Activated CD8-positive, alpha-beta T cell treated with anti-CD3 and anti-CD28 coated beads for 36 hours (primary cell): ENCODE results near the gene SPNS1. TPM values are rescaled to one million over a fixed set of nuclear protein-coding genes. Genes with fewer than 3 reads are reported as not detected.
"Not testable (repeated sequence)": the region's sequence is repeated elsewhere in the genome, so short reads cannot be mapped to it uniquely, and the experiment has no call there.

ENCODE experiments used
- ATAC-seq: fragments of 200-7000 bp; cut with Tn5 transposase; one replicate; pipeline ENCODE4 v1.10.0; 2021; ENCODE audit warnings: mild to moderate bottlenecking, moderate library complexity
- CTCF ChIA-PET: fragments of 350-600 bp; sonication (Branson Sonifier 250); formaldehyde crosslinking; loops from one replicate; lab custom pipeline; 2021; ENCODE audit warnings: antibody characterized with exemption; lab: Charles Lee
- POLR2A ChIA-PET: fragments of 350-600 bp; sonication (Branson Sonifier 250); formaldehyde crosslinking; loops from one replicate; lab custom pipeline; 2021; ENCODE audit warnings: antibody characterized with exemption; lab: Charles Lee
- DNase-seq: peaks from one replicate; pipeline ENCODE4 v3.0.0-alpha.2; 2020
- H3K27ac Mint-ChIP-seq: one replicate; pipeline ENCODE4 v1.8.0; 2021; ENCODE audit warnings: mild to moderate bottlenecking, mixed read lengths
- H3K27me3 Mint-ChIP-seq: one replicate; pipeline ENCODE4 v1.8.0; 2021; ENCODE audit warnings: mixed read lengths
- H3K36me3 Mint-ChIP-seq: one replicate; pipeline ENCODE4 v1.8.0; 2021; ENCODE audit warnings: low read depth, mixed read lengths
- H3K4me1 Mint-ChIP-seq: one replicate; pipeline ENCODE4 v1.8.0; 2021; ENCODE audit warnings: low read depth, mixed read lengths
- H3K4me3 Mint-ChIP-seq: one replicate; pipeline ENCODE4 v1.8.0; 2021; ENCODE audit warnings: mild to moderate bottlenecking, moderate library complexity, mixed read lengths
- H3K9me3 Mint-ChIP-seq: one replicate; pipeline ENCODE4 v1.8.0; 2021; ENCODE audit warnings: mixed read lengths
- CTCF ChIP-seq: fragments of 200-600 bp; IDR thresholded peaks from one replicate; pipeline ENCODE4 v1.8.0; 2022; ENCODE audit warnings: antibody characterized with exemption, mild to moderate bottlenecking
- intact Hi-C: fragments of 100-400 bp; cut with micrococcal nuclease; formaldehyde crosslinking; loops from one replicate; pipeline ENCODE4 v1.10.0; 2022
- total RNA-seq, 2 experiments: library from RNA; stranded (reverse); gene quantifications; one replicate each; pipeline ENCODE4 v1.2.3, GENCODE V29; 2021

The SPNS1 gene
- total RNA-seq, 2 experiments from 2014 or later, result 14.6 to 18.2 TPM

GRCh38 chr16:28964072-28964471 is 10.5 kb upstream of the SPNS1 start:
- Mint-ChIP-seq H3K27me3 (no peaks in the 10 kb centered on the region), H3K4me3 (no peak overlapping the region), H3K4me1 (no peaks in the 10 kb centered on the region), H3K9me3 (no peaks in the 10 kb centered on the region), H3K36me3 (peaks cover 36% of the 10 kb centered on the region), H3K27ac (no peak overlapping the region)
- ChIA-PET CTCF (interaction anchor here (1.4 kb wide), 1 partner anchor 19 kb away, joined by 4 read pairs; no protein-coding TSS in a partner anchor), POLR2A (interaction anchor here (1.0 kb wide), 1 partner anchor 10 kb away, joined by 4 read pairs; no protein-coding TSS in a partner anchor)
- ATAC-seq (no peak), DNase-seq (no peak)
- intact Hi-C loops, result no loop called here
- TF ChIP-seq CTCF, result no peak

GRCh38 chr16:28964496-28964895 is 10.1 kb upstream of the SPNS1 start:
- Mint-ChIP-seq H3K36me3 (peaks cover 34% of the 10 kb centered on the region), H3K27ac (no peak overlapping the region), H3K9me3 (no peaks in the 10 kb centered on the region), H3K4me3 (no peak overlapping the region), H3K4me1 (no peaks in the 10 kb centered on the region), H3K27me3 (no peaks in the 10 kb centered on the region)
- TF ChIP-seq CTCF, result no peak
- intact Hi-C loops, result no loop called here
- CTCF ChIA-PET, result interaction anchor here (1.4 kb wide), 1 partner anchor 19 kb away, joined by 4 read pairs; no protein-coding TSS in a partner anchor
- POLR2A ChIA-PET, result interaction anchor here (1.0 kb wide), 1 partner anchor 9 kb away, joined by 4 read pairs; no protein-coding TSS in a partner anchor
- no peak for DNase-seq
- no peak for ATAC-seq

- peaks cover 18% of the 10 kb centered on the region for H3K36me3 Mint-ChIP-seq
- no peaks in the 10 kb centered on the region for H3K9me3 Mint-ChIP-seq
- no peak overlapping the region for H3K27ac Mint-ChIP-seq
- POLR2A ChIA-PET, result interaction anchor here (1.1 kb wide), 1 partner anchor 17 kb away, joined by 3 read pairs; the partner anchor contains the start of gene NFATC2IP
- no peak for TF ChIP-seq CTCF
- H3K4me3 Mint-ChIP-seq, result no peak overlapping the region
- H3K4me1 Mint-ChIP-seq, result no peaks in the 10 kb centered on the region
- CTCF ChIA-PET, result no interaction called here
- no peak for ATAC-seq
- intact Hi-C loops, result no loop called here
- DNase-seq, result no peak
- no peaks in the 10 kb centered on the region for H3K27me3 Mint-ChIP-seq
Measured at GRCh38 chr16:28967156-28967555, 7.4 kb upstream of the SPNS1 start.

DNA sequence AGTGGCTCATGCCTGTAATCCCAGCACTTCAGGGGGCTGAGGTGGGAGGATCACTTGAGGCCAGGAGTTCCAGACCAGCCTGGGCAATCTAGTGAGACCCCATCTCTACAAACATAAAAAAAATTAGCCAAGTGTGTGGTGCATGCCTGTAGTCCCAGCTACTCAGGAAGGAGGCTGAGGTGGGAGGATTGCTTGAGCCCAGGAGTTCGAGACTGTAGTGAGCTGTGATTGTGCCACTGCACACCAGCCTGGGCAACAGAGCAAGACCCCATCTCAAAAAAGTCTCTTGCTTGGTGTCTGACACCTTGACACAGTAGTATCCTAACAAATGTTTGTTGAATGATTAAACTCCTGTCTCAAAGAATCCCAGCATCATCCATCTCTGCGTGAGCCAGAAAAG is 4.9 kb upstream of the SPNS1 start:
- intact Hi-C loops, H3K36me3 Mint-ChIP-seq, POLR2A ChIA-PET, ATAC-seq, H3K9me3 Mint-ChIP-seq, DNase-seq, H3K27me3 Mint-ChIP-seq, H3K27ac Mint-ChIP-seq, H3K4me3 Mint-ChIP-seq, H3K4me1 Mint-ChIP-seq: not testable (repeated sequence)
- CTCF ChIA-PET, result interaction anchor here (0.6 kb wide), 1 partner anchor 1087 kb away, joined by 3 read pairs; no protein-coding TSS in a partner anchor

DNA sequence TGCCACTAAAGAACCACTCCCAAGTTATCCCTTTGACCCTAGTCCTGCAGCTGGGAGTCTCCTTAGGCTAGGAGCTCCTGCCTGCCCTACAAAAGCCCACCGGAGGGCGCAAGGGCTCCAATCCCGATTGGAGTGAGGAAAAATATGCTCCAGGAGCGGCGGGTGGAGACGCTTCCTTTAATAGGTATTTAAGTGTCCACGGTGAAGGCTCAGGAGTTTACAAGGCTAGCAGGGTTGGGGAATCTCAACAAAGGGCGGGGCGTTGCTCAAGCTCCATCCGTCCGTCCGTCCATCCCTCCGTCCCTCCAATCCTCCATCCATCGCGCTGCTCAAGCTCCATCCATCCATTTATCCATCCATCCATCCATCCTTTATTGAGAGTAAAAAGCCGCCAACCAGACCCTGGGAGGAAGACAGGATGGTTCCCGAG is 556 bp upstream of the SPNS1 start:
- DNase-seq (peak; percentile 51), ATAC-seq (peak; percentile 21)
- peaks cover 4% of the 10 kb centered on the region for H3K36me3 Mint-ChIP-seq
- peak overlapping the region; percentile 98 for H3K4me3 Mint-ChIP-seq
- ChIA-PET CTCF (interaction anchor here (0.7 to 2.4 kb wide), 16 partner anchors 10 to 142 kb away, joined by 3 to 20 read pairs (median 4); partner anchors contain the start of genes LAT, NFATC2IP and TUFM), POLR2A (interaction anchor here (0.7 to 6.4 kb wide), 18 partner anchors 10 to 1077 kb away, joined by 3 to 80 read pairs (median 4); partner anchors contain the start of genes ATXN2L, LAT and TUFM)
- peak; percentile 71 for TF ChIP-seq CTCF
- H3K4me1 Mint-ChIP-seq, result peaks cover 29% of the 10 kb centered on the region
- intact Hi-C loops, result no loop called here
- peak overlapping the region; percentile 90 for H3K27ac Mint-ChIP-seq
- H3K27me3 Mint-ChIP-seq, result no peaks in the 10 kb centered on the region
- H3K9me3 Mint-ChIP-seq, result no peaks in the 10 kb centered on the region
